HS-27A (cell line): ENCODE measurements around the gene GPR84.
"Not testable (repeated sequence)": the region's sequence is repeated elsewhere in the genome, so short reads cannot be mapped to it uniquely, and the experiment has no call there.

Experiments used
- DNase-seq: peaks from one replicate; pipeline ENCODE4 v3.0.0-alpha.2; 2012; ENCODE audit warnings: low read depth, missing footprints

Gene GPR84

DNA sequence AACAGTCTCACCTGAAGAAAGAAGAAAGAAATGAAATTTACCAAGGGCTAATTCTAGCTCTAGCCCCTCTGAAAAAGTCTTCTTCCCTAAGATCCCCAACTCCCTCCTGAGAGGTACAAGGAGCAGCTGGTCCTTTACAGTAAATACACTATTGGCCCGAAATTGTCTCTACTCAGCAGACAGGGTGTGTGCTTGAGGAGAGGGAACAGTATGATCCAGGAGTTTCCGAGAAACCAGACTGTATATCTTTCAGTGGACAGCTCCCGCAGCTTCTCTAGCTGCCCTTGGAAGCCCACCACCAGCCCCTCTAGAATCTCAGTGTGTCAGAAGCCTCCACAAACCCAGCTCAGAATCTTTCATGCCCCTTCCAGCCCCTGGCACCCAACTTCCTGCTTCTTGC is 8.1 kb downstream of the GPR84 start:
- no peak for DNase-seq

DNA sequence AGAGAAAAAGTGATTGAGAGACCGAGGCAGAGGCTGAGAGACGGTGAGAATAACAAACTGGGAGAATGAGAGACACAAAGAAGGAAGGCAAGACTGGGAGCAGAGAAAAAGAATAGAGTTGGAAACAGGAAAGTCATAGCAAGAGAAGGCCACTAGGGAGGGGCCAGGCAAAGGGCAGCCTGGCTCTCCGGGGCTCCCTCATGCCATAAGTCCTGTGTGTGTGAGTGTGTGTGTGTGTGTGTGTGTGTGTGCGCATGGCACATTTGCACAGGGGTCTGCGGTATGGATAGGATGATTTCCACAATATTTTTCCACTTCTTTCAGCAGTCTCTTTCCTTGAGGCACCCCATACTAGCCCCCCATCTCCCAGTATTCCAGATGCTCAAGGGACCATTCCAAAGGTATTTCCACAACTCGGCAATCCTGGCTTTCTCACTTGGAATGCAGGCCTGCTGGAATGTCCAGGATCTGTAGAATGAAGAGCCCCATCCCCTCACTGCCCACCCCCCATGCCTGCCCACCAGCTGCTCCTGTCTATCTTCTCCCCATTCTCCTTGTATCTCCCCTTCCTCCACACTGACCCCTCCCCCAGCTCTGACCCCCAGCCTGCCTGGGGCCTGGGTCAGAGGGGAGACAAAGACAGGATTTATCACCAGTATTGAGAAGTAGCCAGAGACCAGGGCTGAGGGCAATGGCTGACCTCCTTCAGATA is 9.0 kb downstream of the GPR84 start:
- DNase-seq, result no peak

DNA sequence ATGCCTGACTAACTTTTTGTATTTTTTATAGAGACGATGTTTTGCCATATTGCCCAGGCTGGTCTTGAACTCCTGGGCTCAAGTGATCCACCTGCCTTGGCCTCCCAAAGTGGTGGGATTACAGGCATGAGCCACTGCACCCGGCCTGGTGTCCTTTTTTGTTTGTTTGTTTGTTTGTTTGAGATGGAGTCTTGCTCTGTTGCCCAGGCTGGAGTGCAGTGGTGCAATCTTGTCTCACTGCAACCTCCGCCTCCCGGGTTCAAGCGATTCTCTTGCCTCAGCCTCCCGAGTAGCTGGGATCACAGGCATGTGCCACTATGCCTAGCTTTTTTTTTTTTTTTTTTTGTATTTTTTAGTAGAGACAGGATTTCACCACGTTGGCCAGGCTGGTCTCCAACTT is 10.0 kb downstream of the GPR84 start:
- not testable (repeated sequence) for DNase-seq

GRCh38 chr12:54352891-54353874 is 11.1 kb downstream of the GPR84 start:
- no peak for DNase-seq

- DNase-seq, result no peak
These were observed 12.2 kb downstream of the GPR84 start for GRCh38 chr12:54352022-54352531.

DNA sequence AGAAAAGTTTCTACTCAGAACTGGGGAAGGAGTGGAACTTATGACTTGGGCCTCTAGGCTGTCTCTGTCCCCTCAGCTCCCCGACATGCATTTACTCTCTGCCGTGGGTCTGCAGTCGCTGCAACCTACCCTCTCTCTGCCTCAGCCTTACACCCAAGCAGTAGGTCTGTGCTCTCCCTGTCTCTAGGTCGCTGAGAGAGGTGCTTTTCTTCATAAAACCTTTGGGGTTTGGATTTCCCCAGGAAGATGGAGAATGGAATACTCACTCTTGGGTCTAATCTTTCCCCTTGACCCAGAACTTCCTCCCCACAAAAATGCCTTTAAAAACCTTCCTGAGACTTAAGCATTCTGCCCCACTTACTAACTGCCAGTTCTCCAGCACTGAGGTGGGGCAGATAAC is 12.9 kb downstream of the GPR84 start:
- DNase-seq, result no peak

- DNase-seq, result no peak
These were observed 13.5 kb downstream of the GPR84 start for GRCh38 chr12:54350743-54351142.

DNA sequence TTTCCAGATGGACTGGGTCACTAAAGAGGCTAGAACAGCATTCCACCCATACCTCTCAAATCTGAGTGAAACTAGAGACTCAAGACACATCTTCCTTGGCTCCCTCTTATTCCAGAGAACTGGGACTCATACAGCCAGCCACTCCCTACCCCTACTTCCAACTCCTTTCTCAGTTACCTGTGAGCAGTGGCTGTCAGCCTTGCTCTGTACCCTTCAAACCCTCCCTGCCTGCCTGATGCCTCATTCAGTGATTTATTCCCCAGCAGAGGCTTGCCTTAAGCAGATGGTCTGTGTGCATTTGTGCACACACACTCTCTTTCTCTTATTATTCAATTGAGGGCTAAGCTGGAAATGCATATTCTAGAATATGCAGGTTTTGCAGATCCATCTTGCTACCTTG is 14.6 kb downstream of the GPR84 start:
- no peak for DNase-seq

DNA sequence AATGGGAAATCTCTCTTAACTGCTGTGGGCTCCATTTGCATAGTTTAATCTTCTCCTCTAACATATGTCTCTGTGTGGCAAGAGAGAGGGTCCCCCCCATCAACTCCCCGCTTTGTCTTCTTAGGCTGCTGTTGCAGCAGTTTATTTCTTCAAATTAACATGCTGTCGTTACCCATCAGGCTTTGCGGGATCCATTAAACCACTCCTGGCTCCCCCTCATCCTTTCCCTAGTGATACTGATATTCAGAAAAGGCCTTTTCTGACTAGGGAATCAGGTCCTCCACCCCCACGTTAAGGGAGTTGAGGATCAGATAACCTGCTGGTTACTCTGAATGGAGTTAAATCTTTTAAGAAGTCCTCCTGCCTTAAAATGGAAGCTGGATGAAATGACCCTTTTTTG is 15.2 kb downstream of the GPR84 start:
- DNase-seq, result no peak

- DNase-seq, result no peak
These were observed 22.6 kb downstream of the GPR84 start for GRCh38 chr12:54341378-54342300.

DNA sequence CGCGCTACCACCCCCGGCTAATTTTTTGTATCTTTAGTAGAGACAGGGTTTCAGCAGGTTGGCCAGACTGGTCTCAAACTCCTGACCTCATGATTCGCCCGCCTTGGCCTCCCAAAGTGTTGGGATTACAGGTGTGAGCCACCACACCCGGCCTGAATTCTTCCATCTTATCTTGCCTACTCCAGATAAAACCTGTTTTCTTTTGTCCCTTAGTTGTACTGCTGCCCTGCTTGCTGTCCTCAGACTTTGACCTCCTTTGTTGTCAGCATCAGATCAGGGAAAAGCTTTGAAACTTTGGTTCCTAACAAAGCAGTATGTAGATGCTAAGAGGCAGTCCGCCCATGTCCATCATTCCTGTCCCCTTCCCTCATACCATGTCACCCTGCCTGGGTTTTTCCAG is 23.4 kb downstream of the GPR84 start:
- DNase-seq, result no peak

GRCh38 chr12:54338698-54339296 is 25.5 kb downstream of the GPR84 start:
- DNase-seq, result no peak

- DNase-seq, result no peak
These were observed 26.2 kb downstream of the GPR84 start for GRCh38 chr12:54337854-54338650.

GRCh38 chr12:54337280-54337842 is 26.9 kb downstream of the GPR84 start:
- DNase-seq, result no peak

DNA sequence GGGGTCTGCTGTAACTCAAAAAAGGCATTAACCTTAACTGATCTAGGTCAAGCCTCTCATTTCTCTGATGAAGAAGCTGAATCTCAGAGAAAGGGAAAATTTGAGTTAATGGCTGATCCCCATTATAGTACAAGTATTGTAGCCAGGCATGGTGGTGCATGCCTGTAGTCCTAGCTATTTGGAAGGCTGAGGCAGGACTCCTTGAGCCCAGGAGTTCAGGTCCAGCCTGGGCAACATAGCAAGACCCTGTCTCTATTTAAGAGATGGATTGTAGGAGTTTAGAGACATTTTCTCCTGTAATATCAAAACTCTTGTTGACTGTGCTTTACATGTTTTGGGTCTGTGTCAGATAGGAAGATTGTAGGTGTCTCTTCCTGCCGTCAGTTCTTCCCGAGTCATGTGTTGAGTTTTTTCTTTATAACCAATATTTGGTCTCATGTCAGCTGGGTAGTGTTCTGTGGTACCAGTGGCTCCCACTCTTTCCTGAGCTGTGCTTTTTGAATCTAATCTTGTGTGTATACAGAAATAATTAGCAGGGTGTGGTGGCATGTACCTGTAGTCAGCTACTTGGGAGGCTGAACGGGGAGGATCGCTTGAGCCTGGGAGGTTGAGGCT is 30.8 kb downstream of the GPR84 start:
- DNase-seq, result no peak

DNA sequence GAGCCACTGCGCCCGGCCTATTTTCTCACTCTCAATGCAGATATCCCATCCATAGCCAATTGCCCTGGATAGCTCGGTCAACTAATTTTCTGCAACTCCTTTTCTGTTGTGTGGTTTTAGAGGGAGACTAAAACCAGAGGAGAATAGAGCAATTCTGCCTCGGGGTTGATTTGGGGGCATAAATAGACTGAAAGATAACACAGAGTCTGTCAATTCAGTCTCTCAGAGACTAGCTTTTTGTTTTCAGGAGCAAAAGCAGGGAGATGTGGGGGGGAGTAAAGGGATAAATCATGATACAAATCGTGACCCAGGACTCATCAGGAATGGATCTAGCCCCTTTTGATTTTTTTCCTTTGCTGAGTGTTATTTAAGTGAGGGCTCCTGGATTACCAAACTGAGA is 32.8 kb downstream of the GPR84 start:
- DNase-seq, result no peak

DNA sequence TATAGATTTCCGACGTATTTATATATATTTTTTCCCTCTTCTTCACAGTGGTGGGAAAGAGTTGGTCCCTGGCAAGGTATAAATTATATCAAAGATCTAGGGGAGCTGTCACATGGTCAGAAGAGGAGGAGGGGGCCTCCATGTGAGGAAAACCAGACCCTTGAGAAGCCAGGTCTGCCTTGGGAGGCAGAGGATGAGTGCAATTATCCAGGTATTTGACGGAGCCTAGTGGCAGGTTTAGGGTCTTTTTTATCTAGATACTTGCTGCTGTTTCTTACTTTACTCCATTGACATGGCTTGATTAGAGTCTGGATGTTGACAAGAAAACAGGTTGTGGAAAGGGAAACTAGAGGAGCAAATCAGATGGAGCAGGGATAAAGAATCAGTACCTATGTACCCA is 33.8 kb downstream of the GPR84 start:
- DNase-seq, result no peak

DNA sequence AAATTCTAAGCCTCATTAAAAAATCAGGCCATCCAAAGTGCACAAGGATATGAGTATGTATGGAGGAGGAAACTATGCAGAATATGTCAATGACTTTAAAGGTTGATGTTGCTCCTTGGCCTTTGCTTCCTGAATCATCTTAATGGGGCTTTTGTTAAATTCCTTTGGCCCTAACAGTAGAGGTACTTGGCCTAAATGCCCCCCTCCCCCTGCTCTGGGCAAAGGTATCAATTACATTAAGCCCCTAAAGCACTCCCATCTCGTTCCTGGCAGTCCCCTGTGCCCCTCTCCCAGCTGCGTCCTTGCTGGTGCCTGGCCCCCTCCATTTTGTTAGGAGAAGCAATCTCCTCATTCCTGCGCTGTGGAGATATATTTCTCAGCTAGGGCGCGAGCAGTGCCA is 34.5 kb downstream of the GPR84 start:
- no peak for DNase-seq

DNA sequence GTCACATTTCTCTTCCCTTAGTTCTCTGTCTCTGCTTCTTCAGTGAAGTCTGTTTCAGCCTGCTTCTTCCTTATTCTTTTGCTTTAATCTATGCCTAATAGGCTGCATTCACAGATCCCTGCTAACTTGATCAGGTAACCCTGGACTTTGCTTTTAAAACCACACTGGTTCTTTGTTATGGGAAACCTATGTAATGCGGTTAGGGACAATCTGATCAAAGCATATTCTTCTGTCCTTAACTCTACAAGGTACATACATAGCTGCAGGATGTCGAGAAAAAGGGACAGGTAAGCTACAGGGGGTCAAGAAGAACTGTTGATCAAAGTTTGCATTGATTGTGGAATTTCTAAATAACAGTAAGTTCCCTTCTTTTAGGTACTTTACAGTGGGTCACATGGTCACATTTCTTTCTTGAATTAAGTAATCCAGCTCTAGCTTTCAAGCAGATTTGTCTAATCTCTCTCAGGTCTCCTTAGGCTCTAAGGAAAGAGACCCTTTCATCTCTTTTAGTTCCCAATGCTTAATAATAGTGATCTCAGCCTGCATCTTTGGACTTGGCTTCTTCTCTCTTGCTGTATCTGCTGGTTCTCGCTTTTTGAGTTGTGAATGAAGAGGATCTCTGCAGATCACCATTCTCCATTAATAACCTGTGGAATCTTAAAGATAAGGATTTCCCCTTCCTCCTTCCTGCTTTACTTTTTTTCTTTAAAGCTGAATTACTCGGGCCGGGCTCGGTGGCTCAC is 35.5 kb downstream of the GPR84 start:
- DNase-seq, result no peak
